ENCODE results near the gene FLOT1.

GRCh38 chr6:30740540-30740870 is 2.0 kb downstream of the FLOT1 start:
- TF ChIP-seq POLR2AphosphoS5 (IDR thresholded peaks at IDR 0.05; ENCODE audit: low read depth, low read length) (no peak), POLR2A (IDR thresholded peaks at IDR 0.05; ENCODE audit: low read depth, low read length) (no peak)
